ENCODE results near the gene ONECUT3. TPM values are rescaled to one million over a fixed set of nuclear protein-coding genes. Genes with fewer than 3 reads are reported as not detected.

The ONECUT3 gene
- polyA plus RNA-seq, 1 donor (not counting 4 experiments of a cell fraction or from before 2014, with no cell fraction given), result 0.01 TPM

DNA sequence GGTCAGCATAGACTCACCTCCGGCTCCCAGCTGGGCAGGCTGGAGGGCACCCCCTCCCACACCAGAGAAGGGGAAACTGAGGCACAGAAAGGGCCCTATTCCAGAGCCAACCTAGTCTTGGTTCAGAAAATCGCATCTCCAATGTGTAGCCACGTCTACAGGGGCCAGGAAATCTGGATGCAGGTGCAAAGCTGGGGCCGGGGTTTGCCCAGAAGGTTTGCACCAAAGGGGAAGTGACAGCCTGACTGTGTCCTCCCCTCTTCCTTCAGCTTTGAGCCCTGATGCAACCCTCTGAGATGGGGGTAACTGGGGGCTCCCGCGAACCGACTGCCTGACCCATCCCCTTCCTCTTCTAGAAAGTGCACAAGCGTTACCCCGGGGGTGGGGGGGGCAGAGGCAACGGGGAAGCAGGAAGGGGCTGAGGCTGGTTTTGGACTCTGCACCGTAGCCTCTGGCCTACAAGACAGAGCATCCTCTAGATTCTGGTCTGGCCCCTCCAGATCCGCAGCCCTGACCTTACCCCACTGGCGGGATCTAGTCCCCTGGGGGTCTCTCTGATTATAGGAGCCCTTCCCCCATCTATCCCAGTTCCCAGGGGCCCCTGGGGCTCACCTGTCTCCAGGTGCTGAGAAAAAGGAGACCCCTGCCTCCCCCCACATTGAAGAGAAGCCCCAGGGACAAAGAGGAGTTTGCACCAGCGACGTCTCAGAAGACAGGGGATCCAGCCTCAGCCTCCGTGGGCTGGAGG lies 1.1 kb upstream of the ONECUT3 start:
- Histone ChIP-seq H4K20me1 (ENCODE audit: control insufficient read depth, extremely low read depth, insufficient read depth, low read length) (no peaks in the 10 kb centered on the region), H3K9me3 (ENCODE audit: control insufficient read depth, low read depth, low read length) (no peaks in the 10 kb centered on the region), H3K4me3 (ENCODE audit: control insufficient read depth in 2 of 3, extremely low read depth in 1 of 3, insufficient read depth in 2 of 3, low read depth in 1 of 3, low read length in 3 of 3) (no peak overlapping the region), H3K4me2 (ENCODE audit: control insufficient read depth, extremely low read depth, insufficient read depth, low read depth, low read length) (no peak overlapping the region), H2AFZ (ENCODE audit: control insufficient read depth, low read length) (no peak overlapping the region), H3K4me1 (ENCODE audit: control insufficient read depth, extremely low read depth, insufficient read depth, low read length) (peaks cover 20% of the 10 kb centered on the region), H3K27ac (ENCODE audit: control insufficient read depth, insufficient read depth, low read length) (no peak overlapping the region), H3K79me2 (ENCODE audit: control insufficient read depth, insufficient read depth, low read length) (no peaks in the 10 kb centered on the region), H3K36me3 (ENCODE audit: control insufficient read depth in 2 of 2, extremely low read depth in 1 of 2, insufficient read depth in 2 of 2, low read length in 2 of 2) (no peaks in the 10 kb centered on the region), H3K9ac (ENCODE audit: control insufficient read depth, extremely low read depth, insufficient read depth, low read length) (no peak overlapping the region), H3K27me3 (ENCODE audit: control insufficient read depth, extremely low read depth, insufficient read depth, low read length) (peaks cover 79% of the 10 kb centered on the region), H3K9me1 (ENCODE audit: control insufficient read depth, extremely low read depth, insufficient read depth, low read length) (no peaks in the 10 kb centered on the region)
- FAIRE-seq (no peak), DNase-seq (ENCODE audit: low read depth, low spot score) (no peak)
- peak; percentile 46 for TF ChIP-seq EZH2 (IDR thresholded peaks at IDR 0.05; ENCODE audit: low read length)
- TF ChIP-seq CTCF (optimal IDR thresholded peaks at IDR 0.05 in 1 of 3, IDR thresholded peaks at IDR 0.05 in 1 of 3, conservative IDR thresholded peaks at IDR 0.05 in 1 of 3; ENCODE audit: extremely low read depth in 1 of 3, insufficient read depth in 2 of 3, low read length in 3 of 3), result no peak
- dilution Hi-C loops (cut with MboI; ENCODE audit: extremely low pct_ligation_motif_present, low sequenced_read_pairs), result no loop called here

DNA sequence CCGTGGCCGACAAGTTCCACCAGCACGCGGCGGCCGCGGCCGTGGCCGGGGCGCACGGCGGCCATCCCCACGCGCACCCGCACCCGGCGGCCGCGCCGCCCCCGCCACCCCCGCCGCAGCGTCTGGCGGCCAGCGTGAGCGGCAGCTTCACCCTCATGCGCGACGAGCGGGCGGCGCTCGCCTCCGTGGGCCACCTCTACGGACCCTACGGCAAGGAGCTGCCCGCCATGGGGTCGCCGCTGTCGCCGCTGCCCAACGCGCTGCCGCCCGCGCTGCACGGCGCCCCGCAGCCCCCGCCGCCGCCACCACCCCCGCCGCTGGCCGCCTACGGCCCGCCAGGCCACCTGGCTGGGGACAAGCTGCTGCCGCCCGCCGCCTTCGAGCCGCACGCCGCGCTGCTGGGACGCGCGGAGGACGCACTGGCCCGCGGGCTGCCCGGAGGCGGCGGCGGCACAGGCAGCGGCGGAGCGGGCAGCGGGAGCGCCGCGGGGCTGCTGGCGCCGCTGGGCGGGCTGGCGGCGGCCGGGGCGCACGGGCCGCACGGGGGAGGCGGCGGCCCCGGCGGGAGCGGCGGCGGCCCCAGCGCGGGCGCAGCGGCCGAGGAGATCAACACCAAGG lies 821 bp downstream of the ONECUT3 start:
- Histone ChIP-seq H3K36me3 (ENCODE audit: control insufficient read depth in 2 of 2, extremely low read depth in 1 of 2, insufficient read depth in 2 of 2, low read length in 2 of 2) (no peaks in the 10 kb centered on the region), H3K27ac (ENCODE audit: control insufficient read depth, insufficient read depth, low read length) (no peak overlapping the region), H4K20me1 (ENCODE audit: control insufficient read depth, extremely low read depth, insufficient read depth, low read length) (no peaks in the 10 kb centered on the region), H3K79me2 (ENCODE audit: control insufficient read depth, insufficient read depth, low read length) (no peaks in the 10 kb centered on the region), H3K4me3 (ENCODE audit: control insufficient read depth in 2 of 3, extremely low read depth in 1 of 3, insufficient read depth in 2 of 3, low read depth in 1 of 3, low read length in 3 of 3) (no peak overlapping the region), H3K9me1 (ENCODE audit: control insufficient read depth, extremely low read depth, insufficient read depth, low read length) (no peaks in the 10 kb centered on the region), H2AFZ (ENCODE audit: control insufficient read depth, low read length) (no peak overlapping the region), H3K27me3 (ENCODE audit: control insufficient read depth, extremely low read depth, insufficient read depth, low read length) (peaks cover 87% of the 10 kb centered on the region), H3K9ac (ENCODE audit: control insufficient read depth, extremely low read depth, insufficient read depth, low read length) (no peak overlapping the region), H3K4me2 (ENCODE audit: control insufficient read depth, extremely low read depth, insufficient read depth, low read depth, low read length) (no peak overlapping the region), H3K9me3 (ENCODE audit: control insufficient read depth, low read depth, low read length) (no peaks in the 10 kb centered on the region), H3K4me1 (ENCODE audit: control insufficient read depth, extremely low read depth, insufficient read depth, low read length) (peaks cover 8% of the 10 kb centered on the region)
- DNase-seq (ENCODE audit: low read depth, low spot score) (no peak), FAIRE-seq (no peak)
- dilution Hi-C loops (cut with MboI; ENCODE audit: extremely low pct_ligation_motif_present, low sequenced_read_pairs), result no loop called here
- TF ChIP-seq EZH2 (IDR thresholded peaks at IDR 0.05; ENCODE audit: low read length) (no peak), CTCF (optimal IDR thresholded peaks at IDR 0.05 in 1 of 3, IDR thresholded peaks at IDR 0.05 in 1 of 3, conservative IDR thresholded peaks at IDR 0.05 in 1 of 3; ENCODE audit: extremely low read depth in 1 of 3, insufficient read depth in 2 of 3, low read length in 3 of 3) (no peak)

Data from keratinocyte (primary cell).